ENCODE results near the gene PLEKHM1.

The PLEKHM1 gene

GRCh38 chr17:45404870-45405249 is 85.7 kb downstream of the PLEKHM1 start:
- POLR2A ChIA-PET, result no interaction called here
- no peak for DNase-seq (ENCODE audit: extremely low spot score)
- no peak for TF ChIP-seq CTCF (IDR thresholded peaks at IDR 0.05; ENCODE audit: control extremely low read depth, extremely low read depth, low read depth, missing control alignments)
- CTCF ChIA-PET, result no interaction called here

DNA sequence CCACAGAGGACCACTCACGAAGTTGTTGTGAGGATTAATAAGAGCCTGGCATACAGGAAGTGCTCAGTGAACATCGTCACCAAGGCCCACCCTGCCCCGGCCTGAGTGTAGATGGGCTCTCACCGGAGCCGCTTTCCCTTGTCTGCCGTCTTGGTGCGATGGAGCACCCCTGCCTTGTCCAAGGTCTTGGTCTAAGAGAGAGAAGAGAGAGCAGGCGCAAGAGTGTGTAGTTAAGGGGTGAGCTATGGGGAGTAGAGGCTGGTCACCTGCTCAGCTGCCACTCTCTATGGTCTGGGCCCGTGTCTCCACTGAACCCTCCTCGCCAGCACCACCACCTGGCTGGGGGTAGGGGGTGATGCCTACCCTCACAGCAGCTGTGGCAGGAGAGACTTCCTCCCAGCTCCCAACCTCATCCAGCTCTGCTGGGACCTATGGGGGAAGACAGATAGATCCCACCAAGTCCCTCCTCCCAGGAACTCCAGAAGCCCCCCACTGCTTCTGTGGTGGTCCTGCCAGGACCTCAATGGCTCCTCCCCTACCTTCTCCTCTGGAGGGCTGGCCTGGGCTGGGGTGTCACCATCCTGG is 86.5 kb downstream of the PLEKHM1 start:
- TF ChIP-seq CTCF (IDR thresholded peaks at IDR 0.05; ENCODE audit: control extremely low read depth, extremely low read depth, low read depth, missing control alignments), result no peak
- no peak for DNase-seq (ENCODE audit: extremely low spot score)
- CTCF ChIA-PET, result interaction anchor here (0.6 to 1.5 kb wide), 4 partner anchors 9 to 168 kb away, joined by 3 to 5 read pairs (median 3); no protein-coding TSS in a partner anchor
- POLR2A ChIA-PET, result no interaction called here

DNA sequence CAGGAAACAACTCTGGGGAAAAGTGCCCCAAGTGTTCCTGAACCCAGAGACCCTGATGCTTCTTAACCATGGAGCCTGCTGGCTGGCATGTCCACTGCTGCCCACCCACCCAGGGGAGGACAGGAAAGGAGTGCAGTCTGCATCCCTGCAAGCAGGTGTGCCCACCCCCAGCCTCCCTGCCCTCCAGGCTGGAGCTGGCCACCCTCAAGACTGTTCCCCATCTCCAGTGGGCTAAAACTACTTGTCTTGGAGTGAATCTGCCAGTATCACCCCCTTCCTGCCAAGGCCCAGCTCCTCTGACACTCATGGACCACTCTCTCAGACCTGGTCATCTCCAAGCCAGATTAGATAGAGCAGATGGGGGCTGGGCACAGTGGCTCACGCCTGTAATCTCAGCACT is 87.6 kb downstream of the PLEKHM1 start:
- CTCF ChIA-PET, result interaction anchor here (0.6 to 1.7 kb wide), 5 partner anchors 12 to 167 kb away, joined by 3 to 5 read pairs (median 4); no protein-coding TSS in a partner anchor
- TF ChIP-seq CTCF (IDR thresholded peaks at IDR 0.05; ENCODE audit: control extremely low read depth, extremely low read depth, low read depth, missing control alignments), result no peak
- POLR2A ChIA-PET, result no interaction called here

DNA sequence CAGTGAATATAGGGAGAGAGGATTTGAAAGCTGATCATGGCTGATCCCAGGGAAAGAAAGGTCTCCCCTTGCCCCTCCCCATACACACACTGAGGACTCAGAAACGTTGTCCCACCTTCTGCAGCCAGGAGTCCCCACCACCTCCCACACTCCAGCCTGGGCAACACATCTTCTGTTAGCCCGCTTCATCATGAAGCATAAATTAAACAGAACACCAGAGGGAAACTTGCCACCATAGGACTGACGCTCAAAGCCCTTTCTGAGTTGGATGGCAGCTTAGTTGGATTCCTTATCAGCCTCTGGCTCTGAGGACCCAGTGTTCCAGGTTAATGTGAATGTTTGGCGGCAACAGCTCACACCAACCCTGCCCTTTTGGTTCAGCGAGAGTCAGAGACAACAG is 91.7 kb downstream of the PLEKHM1 start:
- no peak for TF ChIP-seq CTCF (IDR thresholded peaks at IDR 0.05; ENCODE audit: control extremely low read depth, extremely low read depth, low read depth, missing control alignments)
- CTCF ChIA-PET, result interaction anchor here (1.6 to 20.9 kb wide), 6 partner anchors 9 to 180 kb away, joined by 4 to 497 read pairs (median 7); no protein-coding TSS in a partner anchor
- no peak for DNase-seq (ENCODE audit: extremely low spot score)
- POLR2A ChIA-PET, result no interaction called here

More for the DNA sequence above, 87.6 kb downstream of the PLEKHM1 start:
- no peak for DNase-seq (ENCODE audit: extremely low spot score)

- no peak for DNase-seq (ENCODE audit: extremely low spot score)
- ChIA-PET CTCF (interaction anchor here (1.4 to 20.9 kb wide), 4 partner anchors 8 to 115 kb away, joined by 4 to 497 read pairs (median 30); no protein-coding TSS in a partner anchor), POLR2A (no interaction called here)
- no peak for TF ChIP-seq CTCF (IDR thresholded peaks at IDR 0.05; ENCODE audit: control extremely low read depth, extremely low read depth, low read depth, missing control alignments)
Measured at GRCh38 chr17:45397796-45398195, 92.7 kb downstream of the PLEKHM1 start.

GRCh38 chr17:45396496-45397205 is 93.9 kb downstream of the PLEKHM1 start:
- no peak for TF ChIP-seq CTCF (IDR thresholded peaks at IDR 0.05; ENCODE audit: control extremely low read depth, extremely low read depth, low read depth, missing control alignments)
- POLR2A ChIA-PET, result no interaction called here
- DNase-seq (ENCODE audit: extremely low spot score), result no peak
- CTCF ChIA-PET, result interaction anchor here (0.9 to 20.9 kb wide), 6 partner anchors 13 to 261 kb away, joined by 3 to 497 read pairs (median 4); partner anchors contain the start of gene ACBD4
